Measurements from ENCODE around the gene CDH12.

GRCh38 chr5:22615964-22616363 lies 237.2 kb downstream of the CDH12 start:
- no peak for TF ChIP-seq POLR2A (IDR thresholded peaks at IDR 0.05)
- TF ChIP-seq, protein P1, sequence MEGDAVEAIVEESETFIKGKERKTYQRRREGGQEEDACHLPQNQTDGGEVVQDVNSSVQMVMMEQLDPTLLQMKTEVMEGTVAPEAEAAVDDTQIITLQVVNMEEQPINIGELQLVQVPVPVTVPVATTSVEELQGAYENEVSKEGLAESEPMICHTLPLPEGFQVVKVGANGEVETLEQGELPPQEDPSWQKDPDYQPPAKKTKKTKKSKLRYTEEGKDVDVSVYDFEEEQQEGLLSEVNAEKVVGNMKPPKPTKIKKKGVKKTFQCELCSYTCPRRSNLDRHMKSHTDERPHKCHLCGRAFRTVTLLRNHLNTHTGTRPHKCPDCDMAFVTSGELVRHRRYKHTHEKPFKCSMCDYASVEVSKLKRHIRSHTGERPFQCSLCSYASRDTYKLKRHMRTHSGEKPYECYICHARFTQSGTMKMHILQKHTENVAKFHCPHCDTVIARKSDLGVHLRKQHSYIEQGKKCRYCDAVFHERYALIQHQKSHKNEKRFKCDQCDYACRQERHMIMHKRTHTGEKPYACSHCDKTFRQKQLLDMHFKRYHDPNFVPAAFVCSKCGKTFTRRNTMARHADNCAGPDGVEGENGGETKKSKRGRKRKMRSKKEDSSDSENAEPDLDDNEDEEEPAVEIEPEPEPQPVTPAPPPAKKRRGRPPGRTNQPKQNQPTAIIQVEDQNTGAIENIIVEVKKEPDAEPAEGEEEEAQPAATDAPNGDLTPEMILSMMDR (IDR thresholded peaks at IDR 0.05) = no peak

Measured in thyroid gland (tissue), 4 donors.